Right kidney (tissue), 1 donor: ENCODE measurements around the gene GIMAP8.
"Not testable (repeated sequence)": the region's sequence is repeated elsewhere in the genome, so short reads cannot be mapped to it uniquely, and the experiment has no call there.

Source experiments
- DNase-seq: peaks from one replicate; pipeline ENCODE4 v3.0.0-alpha.2; 2016

The GIMAP8 gene

GRCh38 chr7:150463461-150463860 lies 13.0 kb downstream of the GIMAP8 start:
- no peak for DNase-seq

- DNase-seq: no peak
Observed at GRCh38 chr7:150464962-150465361, 14.5 kb downstream of the GIMAP8 start.

- DNase-seq: no peak
Observed at GRCh38 chr7:150465414-150465813, 15.0 kb downstream of the GIMAP8 start.

DNA sequence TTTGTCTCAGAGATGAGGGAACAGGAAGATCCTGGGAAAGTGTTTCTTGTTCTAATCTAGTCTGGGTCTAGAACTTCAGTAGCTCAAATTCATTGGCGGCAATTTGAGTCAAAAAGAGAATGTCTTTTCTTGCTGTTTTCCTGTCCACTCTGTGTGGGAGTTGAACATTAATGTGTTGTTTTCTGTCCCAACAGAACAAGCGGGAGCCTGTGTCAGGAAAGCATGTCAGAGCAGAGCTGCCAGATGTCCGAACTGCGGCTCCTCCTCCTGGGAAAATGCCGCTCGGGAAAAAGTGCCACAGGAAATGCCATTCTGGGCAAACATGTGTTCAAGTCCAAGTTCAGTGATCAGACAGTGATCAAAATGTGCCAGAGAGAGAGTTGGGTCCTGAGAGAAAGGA lies 16.0 kb downstream of the GIMAP8 start:
- no peak for DNase-seq

DNA sequence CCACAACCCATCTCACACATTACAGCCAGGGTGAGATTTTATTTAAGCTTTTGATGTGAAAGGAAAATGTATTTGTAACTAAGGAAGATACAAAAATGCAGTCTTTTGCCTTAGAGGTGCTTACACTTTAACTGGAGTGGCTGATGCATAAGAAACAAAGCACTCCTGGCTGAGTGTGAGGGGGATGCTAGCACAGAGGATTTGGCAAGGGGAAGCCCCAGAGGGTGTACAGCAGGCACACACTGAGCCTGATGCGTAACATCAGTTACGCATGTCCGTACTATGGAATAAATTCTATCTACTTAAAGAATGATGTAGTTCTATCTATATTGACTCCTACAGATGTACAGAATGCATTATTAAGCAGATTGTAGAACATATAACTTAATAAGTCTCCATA lies 17.8 kb downstream of the GIMAP8 start:
- no peak for DNase-seq

- DNase-seq: no peak
Observed at GRCh38 chr7:150471886-150472285, 21.5 kb downstream of the GIMAP8 start.

DNA sequence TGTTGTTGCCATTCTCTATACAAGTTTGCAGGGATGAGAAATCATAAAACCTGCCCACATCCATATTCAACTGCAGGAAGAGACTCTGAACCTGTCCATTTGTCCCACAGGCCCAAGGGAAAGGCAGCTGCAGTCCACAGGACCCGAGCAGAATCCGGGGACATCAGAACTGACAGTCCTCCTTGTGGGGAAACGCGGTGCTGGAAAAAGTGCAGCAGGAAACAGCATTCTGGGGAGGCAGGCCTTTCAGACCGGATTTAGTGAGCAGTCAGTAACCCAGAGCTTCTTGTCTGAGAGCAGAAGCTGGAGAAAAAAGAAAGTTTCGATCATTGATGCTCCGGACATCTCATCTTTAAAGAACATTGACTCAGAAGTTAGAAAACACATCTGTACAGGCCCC lies 23.5 kb downstream of the GIMAP8 start:
- no peak for DNase-seq

GRCh38 chr7:150476285-150476684 lies 25.9 kb downstream of the GIMAP8 start:
- DNase-seq: no peak

- DNase-seq: no peak
Observed at GRCh38 chr7:150476819-150477631, 26.6 kb downstream of the GIMAP8 start.

GRCh38 chr7:150479023-150479716 lies 28.7 kb downstream of the GIMAP8 start:
- DNase-seq: no peak

GRCh38 chr7:150481186-150481920 lies 30.9 kb downstream of the GIMAP8 start:
- no peak for DNase-seq

DNA sequence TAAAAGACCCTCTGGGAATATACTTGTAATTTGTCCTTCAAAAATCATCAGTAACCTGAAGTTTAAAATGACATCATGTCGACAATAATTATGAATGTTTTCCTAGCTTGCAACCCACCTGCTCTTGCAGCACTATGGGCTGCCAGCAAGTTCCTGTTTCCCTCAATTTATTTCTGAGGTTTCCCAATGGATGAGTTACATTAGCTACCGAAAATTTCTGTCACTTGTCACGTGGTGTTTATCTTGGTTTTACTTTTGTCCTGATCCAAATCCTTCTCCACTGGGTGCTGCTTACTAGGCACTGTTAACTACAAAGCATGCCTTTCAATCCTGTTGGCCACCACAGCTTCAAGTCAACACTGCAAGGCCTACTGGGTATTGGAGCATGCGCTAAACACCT lies 31.5 kb downstream of the GIMAP8 start:
- DNase-seq: no peak

GRCh38 chr7:150483514-150483913 lies 33.1 kb downstream of the GIMAP8 start:
- not testable (repeated sequence) for DNase-seq

DNA sequence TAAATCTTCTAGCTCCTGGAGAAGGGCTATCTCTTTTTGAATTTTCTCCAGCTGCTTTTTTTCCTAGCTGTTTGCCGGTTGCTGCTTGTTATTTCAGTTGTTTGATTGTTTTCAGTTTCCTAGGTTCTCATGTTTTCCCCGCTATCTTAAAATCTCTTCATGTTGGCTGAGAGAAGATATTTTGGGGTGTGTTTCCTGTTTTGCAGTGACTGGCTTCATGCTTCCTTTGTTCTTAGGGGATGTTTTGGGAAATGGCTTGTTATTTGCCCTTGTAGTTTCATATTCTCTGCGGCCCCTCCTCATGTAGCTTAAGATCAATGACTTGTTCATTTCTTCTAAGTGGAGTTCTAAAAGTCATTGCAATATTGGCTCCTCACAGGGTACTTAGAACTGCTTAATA lies 33.6 kb downstream of the GIMAP8 start:
- DNase-seq: not testable (repeated sequence)

DNA sequence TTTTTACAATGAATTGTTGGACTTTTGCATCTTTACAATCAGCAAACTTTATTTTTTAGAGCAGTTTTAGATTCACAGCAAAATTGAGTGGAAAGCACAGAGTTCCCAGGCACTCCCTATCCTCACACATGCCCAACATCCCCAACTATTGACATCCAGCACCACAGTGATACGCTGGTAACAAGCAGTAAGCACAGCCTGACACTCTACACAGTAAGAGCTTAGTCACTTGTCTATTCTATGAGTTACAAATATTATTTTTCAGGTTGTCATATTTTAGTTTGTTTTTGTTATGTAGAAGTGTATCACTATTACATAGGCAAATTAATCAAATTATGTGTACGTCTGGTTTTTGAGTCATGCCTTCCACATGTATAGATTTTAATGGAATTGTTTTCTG lies 37.2 kb downstream of the GIMAP8 start:
- DNase-seq: no peak

- no peak for DNase-seq
Observed at GRCh38 chr7:150489782-150490181, 39.4 kb downstream of the GIMAP8 start.

DNA sequence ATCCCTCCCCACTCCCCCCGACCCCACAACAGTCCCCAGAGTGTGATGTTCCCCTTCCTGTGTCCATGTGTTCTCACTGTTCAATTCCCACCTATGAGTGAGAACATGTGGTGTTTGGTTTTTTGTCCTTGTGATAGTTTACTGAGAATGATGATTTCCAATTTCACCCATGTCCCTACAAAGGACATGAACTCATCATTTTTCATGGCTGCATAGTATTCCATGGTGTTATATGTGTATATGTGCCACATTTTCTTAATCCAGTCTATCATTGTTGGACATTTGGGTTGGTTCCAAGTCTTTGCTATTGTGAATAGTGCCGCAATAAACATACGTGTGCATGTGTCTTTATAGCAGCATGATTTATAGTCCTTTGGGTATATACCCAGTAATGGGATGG lies 43.0 kb downstream of the GIMAP8 start:
- DNase-seq: not testable (repeated sequence)

- DNase-seq: no peak
Observed at GRCh38 chr7:150502519-150502918, 52.1 kb downstream of the GIMAP8 start.

DNA sequence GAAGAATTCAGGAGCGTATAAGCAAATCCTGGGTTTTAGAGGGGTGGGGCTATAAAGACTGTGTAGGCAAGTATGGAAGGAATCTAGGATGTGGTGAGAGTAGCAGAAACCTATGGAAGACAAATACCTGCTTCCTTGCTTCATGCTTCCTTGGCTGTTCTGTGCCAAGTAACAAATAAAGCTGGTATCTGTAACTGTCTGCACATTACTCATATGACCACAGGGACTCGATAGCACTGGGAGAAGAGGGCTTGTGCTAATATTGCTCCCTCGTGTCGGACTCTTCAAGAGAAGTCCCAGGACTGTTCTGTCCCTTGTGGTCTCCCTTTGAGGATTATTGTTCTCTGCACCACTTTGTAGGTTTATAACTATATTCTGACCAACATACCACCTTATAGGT lies 52.7 kb downstream of the GIMAP8 start:
- DNase-seq: no peak

- no peak for DNase-seq
Observed at GRCh38 chr7:150503581-150503980, 53.2 kb downstream of the GIMAP8 start.

DNA sequence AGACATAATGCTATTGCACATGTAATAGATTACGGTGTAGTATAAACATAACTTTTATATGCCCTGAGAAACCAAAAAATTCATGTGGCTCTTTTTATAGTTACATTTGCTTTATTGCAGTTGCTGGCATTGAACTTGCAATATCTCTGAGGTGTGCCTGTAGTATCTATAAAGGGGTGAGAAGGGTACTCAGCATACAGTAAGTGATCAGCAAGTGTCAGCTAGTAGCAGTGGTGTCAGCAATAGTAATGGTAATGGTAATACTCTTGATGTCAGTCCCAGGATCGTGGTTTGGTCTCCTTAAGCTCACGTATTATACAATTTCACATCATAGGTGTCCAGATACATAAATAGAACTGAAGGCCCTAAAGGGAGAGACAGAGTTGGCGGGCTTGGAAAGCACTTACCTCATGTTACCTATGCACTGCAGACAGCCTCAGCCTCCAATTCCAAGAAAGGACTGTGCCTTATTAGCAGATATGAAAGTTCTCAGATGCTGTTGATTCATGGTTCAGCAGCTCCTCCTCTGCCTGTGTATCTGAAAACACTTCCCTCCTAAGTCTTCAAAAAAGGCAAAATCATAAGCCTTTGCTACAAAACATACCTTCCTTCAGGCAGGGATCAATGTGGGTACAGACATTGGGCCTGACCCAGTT lies 57.6 kb downstream of the GIMAP8 start:
- no peak for DNase-seq

DNA sequence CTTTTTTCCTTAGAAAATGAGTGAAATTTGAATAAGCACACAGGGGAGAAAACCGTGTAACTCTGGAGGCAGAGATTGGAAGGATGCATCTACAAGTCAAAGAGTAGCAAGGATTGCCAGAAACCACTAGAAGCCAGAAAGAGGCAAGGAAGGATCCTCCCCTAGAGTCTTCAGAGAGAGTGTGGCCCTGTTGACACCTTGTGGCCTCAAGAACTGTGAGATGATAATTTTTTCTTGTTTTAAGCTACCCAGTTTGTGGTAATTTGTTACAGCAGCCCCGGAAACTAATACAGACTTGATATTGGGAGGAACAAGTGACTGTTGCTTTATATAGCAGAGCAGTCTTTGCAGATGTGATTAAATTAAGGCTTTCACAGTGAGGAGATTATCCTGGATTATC lies 60.6 kb downstream of the GIMAP8 start:
- no peak for DNase-seq

DNA sequence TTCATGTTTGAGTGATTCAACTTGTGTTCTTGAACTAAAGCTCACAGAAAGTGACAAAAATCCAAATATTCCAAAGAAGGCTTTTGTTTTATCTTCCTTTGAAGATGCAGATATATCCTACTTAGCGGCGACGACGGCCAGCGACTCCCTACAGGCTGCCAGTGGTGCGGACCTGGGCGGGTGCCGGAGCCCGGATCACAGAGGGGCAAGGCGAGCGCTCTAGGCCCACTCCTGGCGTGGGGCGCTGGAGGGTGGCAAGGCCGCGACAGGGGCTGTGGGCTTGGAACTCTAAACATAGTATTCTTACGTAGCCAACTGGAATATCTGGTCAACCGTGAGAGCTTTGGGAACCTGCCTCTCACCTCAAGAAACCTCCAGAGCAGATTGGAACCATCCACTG lies 63.3 kb downstream of the GIMAP8 start:
- no peak for DNase-seq
